ENCODE data around the gene TBK1. TPM values are rescaled to one million over a fixed set of nuclear protein-coding genes. Genes with fewer than 3 reads are reported as not detected.

Gene TBK1
- total RNA-seq, 2 experiments from 2014 or later: 14.0 to 15.5 TPM

- no peak for ATAC-seq
- intact Hi-C loops (cut with micrococcal nuclease): no loop called here
- Mint-ChIP-seq H3K4me1 (ENCODE audit: low read depth) (peaks cover 6% of the 10 kb centered on the region), H3K4me3 (no peak overlapping the region), H3K9me3 (no peaks in the 10 kb centered on the region), H3K27me3 (peaks cover 8% of the 10 kb centered on the region), H3K27ac (no peak overlapping the region), H3K36me3 (ENCODE audit: low read depth) (no peaks in the 10 kb centered on the region)
- no peak for DNase-seq
- ChIA-PET CTCF (interaction anchor here (1.0 kb wide), 1 partner anchor 9 kb away, joined by 3 read pairs; no protein-coding TSS in a partner anchor), POLR2A (no interaction called here)
- no peak for TF ChIP-seq CTCF (IDR thresholded peaks at IDR 0.05)
Observed at GRCh38 chr12:64525461-64526160, 73.7 kb downstream of the TBK1 start.

- no peak for DNase-seq
- no peak for TF ChIP-seq CTCF (IDR thresholded peaks at IDR 0.05)
- no peak for ATAC-seq
- H3K27ac Mint-ChIP-seq: no peak overlapping the region
- H3K9me3 Mint-ChIP-seq: no peaks in the 10 kb centered on the region
- H3K36me3 Mint-ChIP-seq (ENCODE audit: low read depth): no peaks in the 10 kb centered on the region
- H3K27me3 Mint-ChIP-seq: peaks cover 4% of the 10 kb centered on the region
- intact Hi-C loops (cut with micrococcal nuclease): no loop called here
- POLR2A ChIA-PET: no interaction called here
- H3K4me3 Mint-ChIP-seq: no peak overlapping the region
- peaks cover 6% of the 10 kb centered on the region for H3K4me1 Mint-ChIP-seq (ENCODE audit: low read depth)
- CTCF ChIA-PET: interaction anchor here (1.1 kb wide), 1 partner anchor 11 kb away, joined by 3 read pairs; no protein-coding TSS in a partner anchor
Observed at GRCh38 chr12:64526859-64527258, 74.9 kb downstream of the TBK1 start.

GRCh38 chr12:64528616-64529015 is 76.7 kb downstream of the TBK1 start:
- ChIA-PET POLR2A (no interaction called here), CTCF (interaction anchor here (1.0 to 1.7 kb wide), 3 partner anchors 14 to 32 kb away, joined by 4 to 8 read pairs (median 4); no protein-coding TSS in a partner anchor)
- no peak for DNase-seq
- H3K4me1 Mint-ChIP-seq (ENCODE audit: low read depth): no peaks in the 10 kb centered on the region
- no peak overlapping the region for H3K4me3 Mint-ChIP-seq
- H3K27ac Mint-ChIP-seq: no peak overlapping the region
- no peaks in the 10 kb centered on the region for H3K36me3 Mint-ChIP-seq (ENCODE audit: low read depth)
- H3K27me3 Mint-ChIP-seq: peaks cover 2% of the 10 kb centered on the region
- intact Hi-C loops (cut with micrococcal nuclease): no loop called here
- no peak for TF ChIP-seq CTCF (IDR thresholded peaks at IDR 0.05)
- no peaks in the 10 kb centered on the region for H3K9me3 Mint-ChIP-seq
- no peak for ATAC-seq

- no peaks in the 10 kb centered on the region for H3K4me1 Mint-ChIP-seq (ENCODE audit: low read depth)
- CTCF ChIA-PET: interaction anchor here (1.9 kb wide), 1 partner anchor 10 kb away, joined by 4 read pairs; no protein-coding TSS in a partner anchor
- no peak for ATAC-seq
Observed at GRCh38 chr12:64530566-64530965, 78.6 kb downstream of the TBK1 start.

More at GRCh38 chr12:64530566-64530965, 78.6 kb downstream of the TBK1 start:
- no peak overlapping the region for H3K4me3 Mint-ChIP-seq
- POLR2A ChIA-PET: no interaction called here
- DNase-seq: no peak
- no peaks in the 10 kb centered on the region for H3K27me3 Mint-ChIP-seq
- intact Hi-C loops (cut with micrococcal nuclease): no loop called here
- TF ChIP-seq CTCF (IDR thresholded peaks at IDR 0.05): no peak
- H3K36me3 Mint-ChIP-seq (ENCODE audit: low read depth): no peaks in the 10 kb centered on the region
- no peak overlapping the region for H3K27ac Mint-ChIP-seq
- H3K9me3 Mint-ChIP-seq: no peaks in the 10 kb centered on the region
